CD4-positive, alpha-beta T cell treated with Interleukin-15 for 1 hour (primary cell): ENCODE measurements around the gene TAF12.
"Not testable (repeated sequence)": the region's sequence is repeated elsewhere in the genome, so short reads cannot be mapped to it uniquely, and the experiment has no call there.

Experiments used
- DNase-seq: peaks from one replicate; pipeline ENCODE4 v3.0.0-alpha.2; 2020

The TAF12 gene, protein sequence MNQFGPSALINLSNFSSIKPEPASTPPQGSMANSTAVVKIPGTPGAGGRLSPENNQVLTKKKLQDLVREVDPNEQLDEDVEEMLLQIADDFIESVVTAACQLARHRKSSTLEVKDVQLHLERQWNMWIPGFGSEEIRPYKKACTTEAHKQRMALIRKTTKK

DNA sequence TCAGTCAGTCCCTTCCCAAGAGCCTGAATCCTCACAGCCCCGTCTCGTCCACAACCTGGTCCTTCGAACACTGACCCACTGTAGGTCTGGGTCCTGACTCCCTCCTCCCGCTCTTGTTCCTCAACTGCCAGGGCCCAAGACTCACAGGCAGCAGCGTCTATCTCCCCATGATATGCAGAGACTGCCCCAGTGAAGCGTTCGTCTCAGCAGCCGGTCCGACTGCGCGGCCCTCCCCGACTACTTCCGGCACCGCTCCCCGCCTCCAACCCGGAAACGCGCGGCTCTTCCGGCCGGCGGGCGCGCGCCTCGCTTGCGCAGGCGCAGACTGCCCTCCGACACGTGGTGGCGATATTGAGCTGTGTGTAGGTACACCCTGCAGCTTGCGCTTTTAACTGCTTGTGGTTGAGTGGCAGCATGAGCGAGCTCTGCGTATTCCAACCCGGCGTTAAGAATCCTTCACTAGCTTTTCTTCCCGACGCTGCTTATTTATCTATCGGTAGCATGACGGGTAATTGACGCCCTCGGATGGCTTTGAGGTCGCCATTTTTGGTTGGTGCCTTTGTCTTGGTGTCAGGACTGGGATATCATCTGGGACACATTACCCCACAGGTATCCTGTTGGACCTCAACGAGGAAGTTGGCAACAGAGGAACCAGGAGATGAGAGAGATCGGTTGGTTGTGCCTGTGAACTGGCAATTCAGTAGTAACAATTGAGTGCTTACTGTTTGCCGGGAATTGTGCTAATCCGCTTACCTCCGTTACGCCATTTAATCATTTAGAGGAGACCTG lies at the start of gene TAF12:
Gene TAF12, minus strand, starts transcription at position 221 of the 789 bp plus-strand sequence. CDS start 20,986 bp downstream, outside the sequence.
- peak; percentile 96 for DNase-seq

DNA sequence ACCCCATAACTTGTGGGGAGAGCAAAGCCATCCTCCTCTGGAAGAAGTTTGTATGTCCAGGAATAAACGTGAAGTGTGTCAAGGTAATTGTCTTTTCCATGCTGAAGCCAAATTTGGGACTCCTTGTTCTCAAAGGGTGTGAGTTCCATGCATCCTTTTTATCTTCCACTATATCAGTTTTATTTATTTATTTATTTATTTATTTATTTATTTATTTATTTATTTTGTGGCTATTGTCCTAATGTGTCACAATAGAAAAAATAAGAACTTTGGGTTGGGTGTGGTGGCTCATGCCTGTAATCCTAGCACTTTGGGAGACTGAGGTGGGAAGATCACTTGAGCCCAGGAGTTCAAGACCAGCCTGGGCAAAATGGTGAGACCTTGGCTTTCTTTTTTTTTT lies 48.8 kb upstream of the TAF12 start:
- not testable (repeated sequence) for DNase-seq

DNA sequence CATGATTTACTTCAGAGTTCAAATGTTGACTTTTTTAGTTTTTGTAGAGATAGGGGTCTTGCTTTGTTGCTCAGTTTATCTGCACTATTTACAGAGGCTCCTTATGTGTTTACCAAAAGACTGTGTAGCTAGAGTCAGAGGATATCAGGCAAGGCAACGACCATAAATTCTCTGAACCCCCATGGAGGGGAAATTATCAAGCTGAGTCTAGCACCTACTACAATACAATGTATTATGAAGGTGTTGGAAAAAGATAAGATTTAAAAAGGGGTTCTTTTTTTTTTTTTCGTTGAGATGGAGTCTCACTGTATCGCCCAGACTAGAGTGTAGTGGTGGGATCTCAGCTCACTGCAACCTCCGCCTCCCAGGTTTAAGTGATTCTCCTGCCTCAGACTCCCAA lies 42.1 kb upstream of the TAF12 start:
- DNase-seq = no peak

DNA sequence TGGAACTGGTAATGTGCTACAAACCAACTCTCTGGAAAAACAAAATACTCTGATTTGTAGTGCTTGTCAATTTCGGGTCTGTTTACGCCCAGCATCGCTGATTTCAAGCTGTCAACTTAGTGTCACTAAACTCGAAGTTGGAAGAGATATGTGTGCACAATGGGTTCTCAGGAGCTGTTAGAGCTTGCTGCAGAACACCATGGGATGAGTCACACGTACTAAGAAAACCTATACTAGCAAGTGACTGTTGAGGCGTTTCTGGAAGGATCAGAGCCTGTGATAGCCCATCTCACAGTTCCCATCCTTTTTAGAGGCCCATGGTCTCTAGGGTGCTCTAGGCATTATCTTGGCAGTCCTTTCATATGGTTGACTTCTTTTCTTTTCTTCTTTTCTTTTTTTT lies 40.0 kb upstream of the TAF12 start:
- no peak for DNase-seq

DNA sequence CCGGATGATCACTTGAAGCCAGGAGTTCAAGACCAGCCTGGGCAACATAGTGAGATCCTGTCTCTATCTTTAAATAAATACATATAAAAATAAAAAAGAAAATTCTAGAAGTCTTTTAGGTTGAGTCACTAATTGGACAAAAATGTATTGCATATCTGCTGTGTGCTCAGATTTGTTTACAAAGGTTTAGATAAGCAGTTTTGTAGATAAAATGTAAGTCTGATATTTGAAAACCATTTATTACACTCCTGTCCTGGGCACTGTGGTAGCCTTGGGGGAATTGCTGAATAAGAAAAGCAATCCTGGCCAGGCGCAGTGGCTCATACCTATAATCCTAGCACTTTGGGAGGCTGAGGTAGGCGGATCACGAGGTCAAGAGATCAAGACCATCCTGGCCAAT lies 37.3 kb upstream of the TAF12 start:
- no peak for DNase-seq

DNA sequence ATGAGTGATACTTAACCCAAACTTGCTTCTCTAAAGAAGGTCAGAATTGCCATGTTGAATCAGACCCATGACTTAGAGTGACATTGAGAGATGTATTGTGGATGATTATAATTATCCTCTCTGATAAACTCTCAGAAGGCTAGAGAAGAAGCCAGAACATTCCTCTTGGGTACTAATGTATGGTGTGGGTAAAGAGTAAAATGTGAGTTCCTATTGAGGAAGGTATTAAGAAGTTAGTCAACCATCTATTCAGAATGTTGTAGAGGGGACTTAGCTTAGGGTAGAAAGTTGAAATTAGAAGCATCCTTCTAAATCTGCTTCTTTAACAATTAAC lies 33.0 kb upstream of the TAF12 start:
- DNase-seq = no peak

DNA sequence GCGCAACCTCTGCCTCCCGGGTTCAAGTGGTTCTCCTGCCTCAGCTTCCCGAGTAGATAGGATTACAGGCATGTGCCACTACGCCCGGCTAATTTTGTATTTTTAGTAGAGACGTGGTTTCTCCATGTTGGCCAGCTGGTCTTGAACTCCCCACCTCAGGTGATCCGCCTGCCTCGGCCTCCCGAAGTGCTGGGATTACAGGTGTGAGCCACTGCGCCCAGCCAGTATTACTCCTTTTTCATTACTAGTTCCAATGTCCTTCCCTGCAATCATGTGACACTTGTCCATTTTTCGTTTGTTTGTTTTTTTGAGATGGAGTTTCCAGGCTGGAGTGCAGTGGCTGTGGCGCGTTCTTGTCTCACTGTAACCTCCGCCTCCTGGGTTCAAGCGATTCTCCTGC lies 30.1 kb upstream of the TAF12 start:
- DNase-seq = not testable (repeated sequence)

DNA sequence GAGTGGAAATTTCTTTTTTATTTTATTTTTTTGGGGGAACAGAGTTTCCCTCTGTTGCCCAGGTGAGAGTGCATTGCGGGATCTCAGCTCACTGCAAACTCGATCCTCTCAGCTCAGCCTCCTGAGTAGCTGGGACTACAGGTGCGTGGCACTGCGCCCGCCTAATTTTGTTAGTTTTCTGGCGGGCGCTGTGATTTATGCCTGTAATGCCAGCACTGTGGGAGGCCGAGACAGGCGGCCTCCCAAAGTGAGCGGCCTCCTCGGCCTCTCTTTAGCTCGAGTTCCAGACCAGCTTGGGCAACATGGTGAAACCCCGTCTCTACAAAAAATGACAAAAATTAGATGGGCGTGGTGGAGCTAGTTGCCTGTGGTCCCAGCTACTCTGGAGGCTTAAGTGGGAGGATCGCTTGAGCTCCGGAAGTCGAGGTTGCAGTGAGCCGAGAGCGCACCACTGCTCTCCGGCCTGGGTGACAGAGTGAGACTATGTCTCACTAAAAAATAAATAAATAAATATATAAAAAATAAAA lies 28.4 kb upstream of the TAF12 start:
- DNase-seq = no peak

DNA sequence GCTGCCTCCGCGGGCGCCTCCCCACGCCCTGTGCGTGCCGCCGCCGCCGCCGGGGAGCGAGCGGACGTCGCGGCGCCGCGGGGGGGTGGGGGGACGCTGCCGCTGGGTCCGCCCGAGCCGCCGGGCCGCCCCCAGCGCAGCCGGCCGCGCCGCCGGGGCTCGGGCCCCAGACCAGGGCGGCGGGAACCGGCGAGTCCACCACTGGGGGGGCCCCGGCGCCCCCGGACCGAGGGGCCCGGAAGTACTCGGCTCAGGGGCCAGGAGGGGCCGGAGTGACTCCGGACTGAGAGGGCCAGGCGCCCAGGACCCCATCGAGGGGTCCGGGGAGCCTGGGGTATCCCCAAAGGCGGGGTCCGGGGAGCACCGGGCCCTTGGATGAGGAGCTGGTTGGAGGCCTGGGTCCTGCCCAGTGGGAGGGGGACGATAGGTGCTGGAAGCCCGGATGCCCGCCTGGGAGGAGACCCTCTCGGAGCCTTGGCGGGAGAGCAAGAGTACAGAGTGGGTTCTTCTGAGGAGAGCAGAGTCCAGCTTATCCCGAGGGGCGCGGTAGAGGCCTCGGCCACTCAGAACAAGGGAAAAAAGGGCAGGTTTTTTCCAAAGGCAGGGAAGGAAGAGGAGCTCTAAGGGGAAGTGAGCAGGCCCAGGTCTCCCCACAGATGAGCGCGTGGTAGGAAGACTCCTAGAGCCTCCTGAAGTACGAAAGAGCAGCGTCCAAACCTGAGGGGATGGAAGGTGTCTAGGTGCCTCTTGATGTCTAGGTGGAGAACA lies 26.3 kb upstream of the TAF12 start:
- peak; percentile 24 for DNase-seq

DNA sequence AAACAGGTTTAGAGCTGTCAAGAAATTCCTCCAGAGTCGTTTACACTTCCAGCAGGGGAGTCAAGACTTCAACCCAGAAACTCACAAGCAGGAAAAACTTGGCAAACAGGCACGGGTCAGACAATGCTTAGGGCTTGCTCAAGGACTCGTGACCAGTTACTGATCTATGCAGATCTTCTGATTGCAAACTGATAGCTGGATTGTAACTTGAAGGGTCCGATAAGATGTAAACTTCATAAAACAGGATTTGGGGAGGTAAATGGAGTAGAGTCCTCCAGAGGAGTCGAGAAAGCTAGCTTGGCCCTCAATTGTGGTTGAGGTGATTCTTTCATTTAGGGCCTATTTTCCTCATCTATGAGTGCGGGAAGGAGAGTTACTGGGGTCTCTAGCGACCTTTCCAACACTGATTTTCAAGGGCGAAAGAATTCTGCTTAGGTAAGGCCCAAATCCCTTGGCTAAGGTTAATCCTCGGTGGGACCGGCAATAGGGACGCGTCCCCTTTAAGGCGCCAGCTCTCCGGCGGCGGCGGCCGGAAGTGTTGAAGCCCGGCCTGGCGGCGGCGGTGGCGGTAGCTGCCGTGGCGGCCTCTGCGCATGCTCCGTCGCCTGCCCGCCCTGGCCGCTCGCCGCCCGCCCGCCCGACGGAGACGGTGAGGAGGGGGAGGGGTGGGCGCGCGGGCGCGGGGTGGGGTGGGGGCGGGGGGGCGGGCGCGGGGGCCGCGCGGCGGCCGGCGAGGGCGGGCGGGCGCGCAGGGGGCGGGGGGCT lies 25.5 kb upstream of the TAF12 start, which contains the start of gene GMEB1:
Gene GMEB1, plus strand, starts transcription at position 594 of the 765 bp plus-strand sequence. CDS start 14,829 bp downstream, outside the sequence.
- peak; percentile 86 for DNase-seq

DNA sequence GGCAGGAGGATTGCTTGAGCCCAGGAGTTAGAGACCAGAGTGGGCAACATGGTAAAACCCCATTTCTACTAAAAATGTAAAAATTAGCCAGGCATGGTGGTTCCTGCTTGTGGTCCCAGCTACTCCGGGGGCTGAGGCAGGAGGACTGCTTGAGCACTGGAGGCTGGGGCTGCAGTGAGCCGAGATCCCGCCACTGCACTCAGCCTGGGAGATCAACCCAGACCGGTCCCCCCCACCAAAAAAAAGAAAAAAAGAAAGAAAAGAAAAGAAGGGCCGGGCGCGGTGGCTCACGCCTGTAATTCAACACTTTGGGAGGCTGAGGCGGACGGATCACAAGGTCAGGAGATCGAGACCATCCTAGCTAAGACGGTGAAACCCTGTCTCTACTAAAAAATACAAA lies 23.9 kb upstream of the TAF12 start:
- DNase-seq = no peak

DNA sequence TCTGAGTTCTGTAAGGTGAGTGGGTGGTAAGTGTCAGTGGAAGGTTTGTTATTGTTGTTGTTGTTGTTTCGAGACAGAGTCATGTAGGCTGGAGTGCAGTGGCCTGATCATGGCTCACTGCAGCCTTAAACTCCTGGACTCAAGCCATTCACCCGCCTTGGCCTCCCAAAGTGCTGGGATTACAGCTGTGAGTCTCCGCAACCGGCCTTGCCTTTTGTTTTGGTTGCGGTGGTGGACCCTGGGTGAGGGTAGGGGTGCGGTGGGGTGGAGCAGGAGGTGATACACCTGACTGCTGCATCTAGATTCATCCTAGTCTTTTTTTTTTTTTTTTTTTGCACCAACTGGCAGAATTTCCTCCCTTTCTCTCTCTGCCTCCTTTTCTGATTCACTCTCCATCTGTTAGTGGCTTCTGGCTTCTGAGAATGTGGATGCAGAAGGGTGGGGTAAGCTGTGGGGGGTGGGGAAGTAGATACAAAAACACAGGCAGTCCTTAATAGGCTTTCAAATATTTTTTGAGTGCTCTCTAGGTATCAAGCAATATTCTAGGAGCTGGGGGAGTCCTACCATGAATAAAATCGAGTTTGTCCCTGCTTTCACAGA lies 21.1 kb upstream of the TAF12 start:
- DNase-seq = no peak

DNA sequence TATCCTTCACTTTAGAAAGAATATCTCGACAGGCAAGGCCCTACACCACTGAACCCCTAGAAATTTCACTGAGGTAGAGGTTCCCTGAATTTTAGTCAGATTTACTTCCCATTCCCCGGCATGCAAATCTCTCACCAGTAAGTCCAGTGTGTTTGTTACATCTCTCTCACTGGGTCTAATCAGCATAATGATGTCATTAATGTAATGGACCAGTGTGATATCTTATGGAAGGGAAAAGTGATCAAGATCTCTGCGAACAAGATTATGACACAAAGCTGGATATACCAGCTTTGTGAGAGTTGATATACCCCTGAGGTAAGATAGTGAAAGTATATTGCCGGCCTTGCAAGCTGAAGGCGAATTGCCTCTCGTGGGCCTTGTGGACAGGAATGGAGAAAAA lies 13.5 kb upstream of the TAF12 start:
- no peak for DNase-seq

DNA sequence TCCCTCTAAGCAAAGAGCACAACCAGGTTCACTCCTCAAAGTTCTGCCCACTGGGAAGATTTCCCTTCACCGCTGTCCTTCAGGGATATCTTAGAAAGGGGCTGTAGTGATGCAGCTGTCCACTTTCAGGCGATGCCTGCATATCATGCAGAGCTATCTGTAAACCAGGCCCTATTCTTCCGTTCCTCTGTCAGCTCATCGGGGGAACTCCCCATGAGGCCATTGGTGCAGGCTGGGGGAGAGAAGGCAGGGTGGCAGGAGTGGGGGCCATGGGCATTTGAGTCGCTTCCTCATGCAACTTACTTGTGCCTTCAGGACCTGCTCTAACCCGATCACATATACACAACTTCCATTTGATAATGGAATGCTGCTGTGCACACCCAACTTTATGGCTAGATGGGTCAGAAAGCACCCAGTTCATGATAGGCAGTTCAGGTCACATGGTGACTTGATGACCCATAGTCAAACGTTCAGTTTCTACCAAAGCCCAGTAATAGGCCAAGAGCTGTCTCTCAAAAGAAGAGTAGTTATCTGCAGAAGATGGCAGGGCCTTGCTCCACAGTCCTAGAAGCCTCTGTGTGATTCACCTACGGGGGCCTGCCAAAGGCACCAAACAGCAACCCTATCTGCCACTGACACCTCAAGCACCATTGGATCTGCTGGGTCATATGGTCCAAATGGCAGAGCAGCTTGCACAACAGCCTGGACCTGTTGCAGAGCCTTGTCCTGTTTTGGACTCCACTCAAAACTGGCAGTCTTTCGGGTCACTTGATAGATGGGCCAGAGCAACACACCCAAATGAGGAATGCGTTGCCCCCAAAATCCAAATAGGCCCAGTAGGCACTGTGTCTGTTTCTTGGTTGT lies 12.8 kb upstream of the TAF12 start:
- DNase-seq = not testable (repeated sequence)

DNA sequence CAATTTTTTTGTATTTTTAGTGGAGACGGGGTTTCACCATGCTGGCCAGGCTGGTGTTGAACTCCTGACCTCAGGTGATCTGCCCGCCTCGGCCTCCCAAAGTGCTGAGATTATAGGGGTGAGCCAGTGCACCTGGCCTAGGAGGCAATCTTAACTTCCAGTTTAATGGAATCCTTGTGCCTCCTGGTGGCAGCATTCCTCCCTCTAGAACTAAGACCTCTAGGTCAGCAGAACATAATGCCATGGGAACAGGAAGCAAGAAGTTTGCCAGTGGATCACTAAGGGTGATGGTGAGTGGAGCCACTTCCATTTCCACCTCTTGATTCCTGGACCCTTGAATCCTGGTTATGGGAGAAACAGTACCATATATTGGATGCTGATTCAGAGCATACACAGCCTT lies 11.0 kb upstream of the TAF12 start:
- DNase-seq = not testable (repeated sequence)

DNA sequence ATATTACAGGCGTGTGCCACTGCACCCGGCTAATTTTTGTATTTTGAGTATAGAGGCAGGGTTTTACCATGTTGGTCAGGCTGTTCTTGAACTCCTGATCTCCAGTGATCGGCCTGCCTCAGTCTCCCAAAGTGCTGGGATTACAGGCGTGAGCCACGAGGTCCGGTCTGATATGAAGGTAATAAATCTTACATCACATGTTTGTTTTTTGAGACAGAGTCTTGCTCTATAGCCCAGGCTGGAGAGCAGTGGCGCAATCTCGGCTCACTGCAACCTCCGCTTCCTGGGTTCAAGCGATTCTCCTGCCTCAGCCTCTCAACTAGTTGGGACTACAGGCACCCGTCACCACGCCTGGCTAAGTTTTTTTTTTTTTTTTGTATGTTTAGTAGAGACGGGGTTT lies 10.2 kb upstream of the TAF12 start:
- DNase-seq = not testable (repeated sequence)

DNA sequence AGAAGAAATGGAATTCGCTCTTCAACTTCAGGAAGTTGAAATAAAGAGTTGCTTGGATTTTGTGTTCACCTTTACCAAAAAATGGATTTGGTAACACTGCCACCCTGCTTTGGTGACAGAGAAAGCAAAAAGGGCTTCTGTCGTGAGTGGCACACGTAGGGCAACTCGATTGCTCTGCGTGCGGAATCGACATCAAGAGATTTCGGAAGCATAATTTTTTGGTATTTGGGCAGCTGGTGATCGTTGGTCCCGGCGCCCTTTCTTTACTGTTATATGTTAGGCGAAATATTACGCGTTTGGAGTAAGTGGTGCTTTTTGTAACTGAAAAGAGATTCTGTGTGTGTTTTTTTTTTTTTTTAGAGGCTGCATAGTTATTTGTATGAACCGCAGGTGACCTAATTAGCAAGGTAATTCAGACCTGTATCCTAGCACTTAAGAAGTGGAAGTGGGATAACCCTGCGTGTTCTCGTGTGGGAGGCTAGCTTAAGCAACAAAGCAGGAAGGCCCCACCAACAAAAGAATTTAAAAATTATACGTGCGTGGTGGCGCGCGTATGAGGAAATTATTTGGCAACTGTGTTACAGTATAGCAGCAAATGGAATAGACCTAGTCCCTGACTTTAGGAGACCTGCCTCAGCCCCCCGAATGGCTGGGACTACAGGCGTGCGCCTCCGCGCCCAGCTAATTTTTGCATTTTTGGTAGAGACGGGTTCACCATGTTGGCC lies 5.8 kb upstream of the TAF12 start, which contains the start of gene RNU11:
Gene RNU11, plus strand, starts transcription at position 127 of the 725 bp plus-strand sequence.
- peak; percentile 95 for DNase-seq

DNA sequence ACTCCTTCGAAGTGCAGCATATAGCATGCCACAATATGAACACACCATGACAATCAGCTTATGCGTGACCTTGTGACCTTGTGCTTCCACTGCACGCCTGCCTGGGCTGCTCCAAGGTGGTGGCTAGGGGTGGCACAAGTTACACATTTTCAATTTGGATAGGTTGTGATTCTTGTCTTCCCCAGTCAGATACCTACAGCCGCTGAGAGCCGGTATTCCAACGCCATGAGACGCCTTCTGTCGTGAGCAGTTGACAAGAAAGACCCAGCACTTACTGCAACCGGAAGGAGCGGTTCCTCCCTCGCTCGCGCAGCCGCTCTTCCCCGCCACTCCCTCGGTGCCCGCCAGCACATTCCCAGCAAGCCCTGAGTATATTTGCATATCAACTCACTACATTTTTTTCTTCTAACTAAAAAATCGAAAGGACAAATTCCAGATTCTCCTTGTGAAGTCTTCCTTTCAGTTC lies 5.2 kb upstream of the TAF12 start:
- peak; percentile 96 for DNase-seq

DNA sequence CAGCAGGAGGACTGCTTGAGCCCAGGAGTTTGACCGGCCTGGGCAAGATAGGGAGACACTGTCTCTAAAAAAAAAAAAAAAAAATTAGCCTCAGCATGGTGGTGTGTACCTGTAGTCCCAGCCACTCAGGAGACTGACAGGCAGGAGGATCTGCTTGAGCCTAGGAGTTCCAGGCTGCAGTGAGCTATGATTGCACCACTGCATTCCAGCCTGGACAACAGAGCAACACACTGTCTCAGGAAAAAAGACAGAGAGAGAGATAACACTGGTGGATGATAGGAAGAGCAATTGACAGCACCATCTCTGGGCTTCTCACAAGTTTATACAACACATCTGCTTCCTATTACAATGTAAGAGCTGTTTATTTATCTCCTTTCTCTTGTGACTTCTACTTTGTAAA lies 3.2 kb upstream of the TAF12 start:
- no peak for DNase-seq

DNA sequence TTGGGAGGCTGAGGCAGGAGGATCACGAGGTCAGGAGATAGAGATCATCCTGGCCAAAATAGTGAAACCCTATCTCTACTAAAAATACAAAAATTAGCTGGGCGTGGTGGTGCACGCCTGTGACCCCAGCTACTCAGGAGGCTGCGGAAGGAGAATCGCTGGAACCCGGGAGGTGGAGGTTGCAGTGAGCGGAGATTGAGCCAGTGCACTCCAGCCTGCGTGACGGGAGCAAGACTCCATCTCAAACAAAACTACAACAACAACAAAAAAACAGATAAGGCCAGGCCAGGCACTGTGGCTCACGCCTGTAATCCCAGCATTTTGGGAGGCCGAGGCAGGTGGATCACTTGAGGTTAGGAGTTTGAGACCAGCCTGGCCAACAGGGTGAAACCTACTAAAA lies 2.5 kb upstream of the TAF12 start:
- not testable (repeated sequence) for DNase-seq
